SK-N-SH (cell line): Measurements from ENCODE around the gene AHRR. TPM values are rescaled to one million over a fixed set of nuclear protein-coding genes. Genes with fewer than 3 reads are reported as not detected.

Source experiments
- CTCF ChIA-PET: fragments of 300-600, 350-600 bp; formaldehyde crosslinking; extraction: SDS; loops from one replicate; lab custom pipeline; 2021; lab: Yijun Ruan, JAX
- POLR2A ChIA-PET: fragments of 350-600 bp; sonication (Branson Sonifier 250); formaldehyde crosslinking; extraction: SDS; loops from one replicate; lab custom pipeline; 2020; ENCODE audit warnings: antibody characterized with exemption, inconsistent platforms; lab: Yijun Ruan, JAX
- DNase-seq: peaks from one replicate; pipeline ENCODE4 v3.0.0; 2012
- H2AFZ ChIP-seq: fragments of 200-600 bp; sonication (generic); 2 replicates; pipeline ENCODE4 v1.8.1; 2016; ENCODE audit warnings: antibody characterized with exemption, mild to moderate bottlenecking, low read depth
- H3F3A ChIP-seq: fragments of 200-600 bp; sonication (generic); replicated peaks from 2 replicates; pipeline ENCODE3; 2016; ENCODE audit warnings: antibody characterized with exemption, mild to moderate bottlenecking; ENCODE audit not compliant: insufficient read depth
- H3K27ac ChIP-seq, 2 experiments: fragments of 200-500 bp in 1 of 2; fragments of 200-600 bp in 1 of 2; sonication (Bioruptor generic) in 1 of 2; sonication (generic), shearing (Covaris generic) in 1 of 2; 2 replicates each; pipeline versions ENCODE4 v1.5.1 to v1.6.1; 2014 to 2016; ENCODE audit warnings: low read depth in 2 of 2, inconsistent platforms in 1 of 2, low read length in 1 of 2, mild to moderate bottlenecking in 1 of 2, mixed read lengths in 1 of 2
- H3K27me3 ChIP-seq: fragments of 200-600 bp; sonication (generic), shearing (Covaris generic); 2 replicates; pipeline ENCODE4 v1.6.1; 2016; ENCODE audit warnings: mixed run types; ENCODE audit not compliant: insufficient read depth
- H3K36me3 ChIP-seq, 2 experiments: fragments of 200-500 bp in 1 of 2; fragments of 200-600 bp in 1 of 2; sonication (Bioruptor generic) in 1 of 2; sonication (generic) in 1 of 2; replicated peaks in 1 of 2; 2 replicates each; pipeline versions ENCODE3 to v1.5.1; 2014 to 2016; ENCODE audit warnings: low read length in 1 of 2, mild to moderate bottlenecking in 1 of 2; ENCODE audit not compliant: insufficient read depth in 2 of 2, control insufficient read depth in 1 of 2
- H3K4me1 ChIP-seq, 2 experiments: fragments of 200-500 bp in 1 of 2; fragments of 200-600 bp in 1 of 2; sonication (Bioruptor generic) in 1 of 2; sonication (generic), shearing (Covaris generic) in 1 of 2; 2 replicates each; pipeline versions ENCODE4 v1.5.1 to v1.6.1; 2014 to 2016; ENCODE audit warnings: low read depth in 1 of 2, low read length in 1 of 2, mixed run types in 1 of 2; ENCODE audit not compliant: insufficient read depth in 2 of 2, control insufficient read depth in 1 of 2
- H3K4me2 ChIP-seq: fragments of 200-600 bp; sonication (generic), shearing (Covaris generic); 2 replicates; pipeline ENCODE4 v1.6.1; 2017; ENCODE audit warnings: mixed run types
- H3K4me3 ChIP-seq, 2 experiments: fragments of 200-500 bp in 1 of 2; fragments of 200-600 bp in 1 of 2; sonication (Bioruptor generic) in 1 of 2; sonication (generic), shearing (Covaris generic) in 1 of 2; 2 replicates each; pipeline versions ENCODE4 v1.5.1 to v1.8.1; 2014 to 2016; ENCODE audit warnings: low read depth in 2 of 2, inconsistent platforms in 1 of 2, low read length in 1 of 2, mild to moderate bottlenecking in 1 of 2, mixed read lengths in 1 of 2, moderate library complexity in 1 of 2
- H3K79me2 ChIP-seq: fragments of 200-600 bp; sonication (generic); 2 replicates; pipeline ENCODE4 v1.8.1; 2017; ENCODE audit warnings: mild to moderate bottlenecking; ENCODE audit not compliant: insufficient read depth
- H3K9ac ChIP-seq: fragments of 200-600 bp; sonication (generic); 2 replicates; pipeline ENCODE4 v1.6.1; 2017; ENCODE audit warnings: mixed run types
- H3K9me2 ChIP-seq: fragments of 200-600 bp; sonication (generic); 2 replicates; pipeline ENCODE4 v1.6.1; 2017; ENCODE audit warnings: mixed run types
- H3K9me3 ChIP-seq: fragments of 200-600 bp; sonication (generic); 2 replicates; pipeline ENCODE4 v1.6.1; 2017; ENCODE audit warnings: mixed run types, mild to moderate bottlenecking, moderate library complexity
- H4K20me1 ChIP-seq: fragments of 200-600 bp; sonication (generic); 2 replicates; pipeline ENCODE4 v1.6.1; 2017; ENCODE audit warnings: mild to moderate bottlenecking, mixed run types; ENCODE audit not compliant: insufficient read depth
- CHD2 ChIP-seq: fragments of 150-350 bp; IDR thresholded peaks from 2 replicates; pipeline ENCODE4 v1.6.1; 2018; ENCODE audit warnings: low read length; ENCODE audit not compliant: partially characterized antibody
- FOSL2 ChIP-seq: IDR thresholded peaks from 2 replicates; pipeline ENCODE4 v1.4.0; 2012; ENCODE audit warnings: low read depth, mild to moderate bottlenecking, moderate library complexity, borderline replicate concordance
- FOXJ3 ChIP-seq: sonication (generic); formaldehyde crosslinking; IDR thresholded peaks from 2 replicates; pipeline ENCODE4 v1.5.1; 2020; ENCODE audit warnings: mild to moderate bottlenecking, missing genetic modification reagents
- GATA2 ChIP-seq: sonication (generic); formaldehyde crosslinking; IDR thresholded peaks from 2 replicates; pipeline ENCODE4 v1.5.0; 2020; ENCODE audit warnings: mild to moderate bottlenecking, missing genetic modification reagents
- IRF3 ChIP-seq: fragments of 150-350 bp; IDR thresholded peaks from 2 replicates; pipeline ENCODE4 v1.6.1; 2016; ENCODE audit warnings: mild to moderate bottlenecking, low read depth, low read length
- JUND ChIP-seq: IDR thresholded peaks from 2 replicates; pipeline ENCODE4 v1.4.0; 2012
- MEF2A ChIP-seq: IDR thresholded peaks from 2 replicates; pipeline ENCODE4 v1.4.0; 2012; ENCODE audit warnings: low read depth, borderline replicate concordance
- MXI1 ChIP-seq: IDR thresholded peaks from 2 replicates; pipeline ENCODE4 v1.6.1; 2012; ENCODE audit warnings: mild to moderate bottlenecking, low read depth, low read length, improper control_type of control experiment
- NFIC ChIP-seq: IDR thresholded peaks from 2 replicates; pipeline ENCODE4 v1.4.0; 2012; ENCODE audit warnings: borderline replicate concordance
- NRF1 ChIP-seq: IDR thresholded peaks from 2 replicates; pipeline ENCODE4 v1.6.1; 2012; ENCODE audit warnings: low read depth, mild to moderate bottlenecking, low read length
- RAD21 ChIP-seq: IDR thresholded peaks from 2 replicates; pipeline ENCODE4 v1.6.1; 2012; ENCODE audit warnings: mild to moderate bottlenecking, low read length
- RCOR1 ChIP-seq: fragments of 150-350 bp; IDR thresholded peaks from 2 replicates; pipeline ENCODE4 v1.6.1; 2017; ENCODE audit warnings: antibody characterized with exemption, low read length
- RFX5 ChIP-seq: IDR thresholded peaks from 2 replicates; pipeline ENCODE4 v1.6.1; 2012; ENCODE audit warnings: mild to moderate bottlenecking, improper control_type of control experiment, low read length
- SIN3A ChIP-seq: IDR thresholded peaks from 2 replicates; pipeline ENCODE4 v1.6.1; 2012; ENCODE audit warnings: low read depth, mild to moderate bottlenecking, low read length, moderate library complexity, borderline replicate concordance
- TAF1 ChIP-seq: IDR thresholded peaks from 2 replicates; pipeline ENCODE4 v1.6.1; 2012; ENCODE audit warnings: low read depth, mild to moderate bottlenecking, low read length, moderate library complexity, borderline replicate concordance
- TEAD4 ChIP-seq: IDR thresholded peaks from 2 replicates; pipeline ENCODE4 v1.4.0; 2012; ENCODE audit warnings: mild to moderate bottlenecking, borderline replicate concordance; ENCODE audit not compliant: insufficient read depth
- USF2 ChIP-seq: fragments of 150-350 bp; IDR thresholded peaks from 2 replicates; pipeline ENCODE4 v1.6.1; 2017; ENCODE audit warnings: antibody characterized with exemption, low read length, low read depth, borderline replicate concordance
- WGBS: methylation state at CpG from one replicate; pipeline ENCODE4 v1.1.6; 2017; ENCODE audit warnings: low lambda C conversion rate; 5-methylcytosine and 5-hydroxymethylcytosine counted together
- polyA plus RNA-seq, 3 experiments: library from polyadenylated mRNA; depleted of rRNA; stranded (reverse); fragments of >200 nt; gene quantifications; 2 replicates each; pipeline ENCODE4 v1.2.3, GENCODE V29; 2012
- TF ChIP-seq, protein P1 (sequence below): IDR thresholded peaks from 2 replicates; pipeline ENCODE4 v1.4.0; 2012; ENCODE audit warnings: low read depth
- TF ChIP-seq, protein P2 (sequence below): IDR thresholded peaks from 2 replicates; pipeline ENCODE4 v1.4.0; 2012; ENCODE audit warnings: low read depth, borderline replicate concordance
- TF ChIP-seq, protein P3 (sequence below): IDR thresholded peaks from 2 replicates; pipeline ENCODE4 v1.6.1; 2012; ENCODE audit warnings: mild to moderate bottlenecking, low read depth, low read length, moderate library complexity

The AHRR gene
- polyA plus RNA-seq, 1 of the 3 experiments (the other 2 are of a cell fraction): 0.71 TPM

DNA sequence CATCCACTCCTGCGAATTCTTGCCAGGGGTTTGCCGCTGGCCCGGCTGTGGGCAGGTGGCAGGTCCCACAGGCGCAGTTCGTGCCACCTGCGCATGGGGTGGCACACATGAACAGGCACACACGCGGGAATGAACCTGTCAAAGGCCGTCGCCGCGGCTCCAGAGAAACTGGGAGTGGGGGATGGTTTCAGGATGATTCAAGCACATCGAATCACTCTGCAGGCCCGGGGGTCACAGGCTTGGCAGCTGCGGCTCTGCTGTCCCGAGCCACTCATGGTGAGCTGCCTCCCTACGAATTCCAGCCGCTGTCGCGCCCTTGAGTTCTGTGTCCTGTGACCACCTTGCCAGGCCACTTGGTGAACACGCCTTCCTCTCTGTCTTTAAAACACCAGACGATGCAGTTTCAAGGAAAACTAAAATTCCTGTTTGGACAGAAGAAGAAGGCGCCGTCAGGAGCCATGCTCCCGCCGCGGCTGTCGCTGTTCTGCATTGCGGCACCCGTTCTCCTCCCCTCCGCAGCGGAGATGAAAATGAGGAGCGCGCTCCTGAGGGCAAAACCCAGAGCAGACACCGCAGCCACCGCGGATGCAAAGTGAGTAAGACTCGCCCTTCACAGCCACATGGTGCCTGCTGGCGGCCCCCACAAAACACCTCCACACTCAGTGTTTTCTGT is 106.0 kb downstream of the AHRR start (continued):
- TF ChIP-seq USF2 (no peak), NFIC (no peak), JUND (no peak), RFX5 (no peak), GATA2 (CRISPR knock-in tag) (no peak), CHD2 (no peak), TAF1 (no peak), NRF1 (no peak), IRF3 (no peak), SIN3A (no peak)
- TF ChIP-seq, protein P1, sequence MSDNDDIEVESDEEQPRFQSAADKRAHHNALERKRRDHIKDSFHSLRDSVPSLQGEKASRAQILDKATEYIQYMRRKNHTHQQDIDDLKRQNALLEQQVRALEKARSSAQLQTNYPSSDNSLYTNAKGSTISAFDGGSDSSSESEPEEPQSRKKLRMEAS: no peak
- TF ChIP-seq, all 33 proteins: peak for 0

GRCh38 chr5:428219-428618 is 106.7 kb downstream of the AHRR start:
- Histone ChIP-seq H4K20me1 (no peaks in the 10 kb centered on the region), H3K9ac (no peak overlapping the region), H3K79me2 (no peaks in the 10 kb centered on the region), H3K9me2 (no peaks in the 10 kb centered on the region), H3K4me1 (peaks cover 0 to 3% of the 10 kb centered on the region in 2 experiments; a peak in 1 of 4 replicates), H3K4me2 (no peak overlapping the region), H3F3A (no peaks in the 10 kb centered on the region), H3K36me3 (no peaks in the 10 kb centered on the region), H3K9me3 (no peaks in the 10 kb centered on the region), H2AFZ (no peak overlapping the region), H3K27ac (no peak overlapping the region), H3K4me3 (no peak overlapping the region), H3K27me3 (no peaks in the 10 kb centered on the region)
- CTCF ChIA-PET: no interaction called here
- POLR2A ChIA-PET: no interaction called here
- DNase-seq: no peak
- WGBS: 79% methylated on average over 10 of the region's 11 CpGs
- TF ChIP-seq, protein P2, sequence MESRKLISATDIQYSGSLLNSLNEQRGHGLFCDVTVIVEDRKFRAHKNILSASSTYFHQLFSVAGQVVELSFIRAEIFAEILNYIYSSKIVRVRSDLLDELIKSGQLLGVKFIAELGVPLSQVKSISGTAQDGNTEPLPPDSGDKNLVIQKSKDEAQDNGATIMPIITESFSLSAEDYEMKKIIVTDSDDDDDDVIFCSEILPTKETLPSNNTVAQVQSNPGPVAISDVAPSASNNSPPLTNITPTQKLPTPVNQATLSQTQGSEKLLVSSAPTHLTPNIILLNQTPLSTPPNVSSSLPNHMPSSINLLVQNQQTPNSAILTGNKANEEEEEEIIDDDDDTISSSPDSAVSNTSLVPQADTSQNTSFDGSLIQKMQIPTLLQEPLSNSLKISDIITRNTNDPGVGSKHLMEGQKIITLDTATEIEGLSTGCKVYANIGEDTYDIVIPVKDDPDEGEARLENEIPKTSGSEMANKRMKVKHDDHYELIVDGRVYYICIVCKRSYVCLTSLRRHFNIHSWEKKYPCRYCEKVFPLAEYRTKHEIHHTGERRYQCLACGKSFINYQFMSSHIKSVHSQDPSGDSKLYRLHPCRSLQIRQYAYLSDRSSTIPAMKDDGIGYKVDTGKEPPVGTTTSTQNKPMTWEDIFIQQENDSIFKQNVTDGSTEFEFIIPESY: no peak
- TF ChIP-seq MEF2A (no peak), FOXJ3 (CRISPR knock-in tag) (no peak), TEAD4 (no peak), FOSL2 (no peak), RAD21 (no peak), NFIC (no peak), MXI1 (no peak), GATA2 (CRISPR knock-in tag) (no peak), SIN3A (no peak), RCOR1 (no peak), NRF1 (no peak), IRF3 (no peak)
- TF ChIP-seq, protein P3, sequence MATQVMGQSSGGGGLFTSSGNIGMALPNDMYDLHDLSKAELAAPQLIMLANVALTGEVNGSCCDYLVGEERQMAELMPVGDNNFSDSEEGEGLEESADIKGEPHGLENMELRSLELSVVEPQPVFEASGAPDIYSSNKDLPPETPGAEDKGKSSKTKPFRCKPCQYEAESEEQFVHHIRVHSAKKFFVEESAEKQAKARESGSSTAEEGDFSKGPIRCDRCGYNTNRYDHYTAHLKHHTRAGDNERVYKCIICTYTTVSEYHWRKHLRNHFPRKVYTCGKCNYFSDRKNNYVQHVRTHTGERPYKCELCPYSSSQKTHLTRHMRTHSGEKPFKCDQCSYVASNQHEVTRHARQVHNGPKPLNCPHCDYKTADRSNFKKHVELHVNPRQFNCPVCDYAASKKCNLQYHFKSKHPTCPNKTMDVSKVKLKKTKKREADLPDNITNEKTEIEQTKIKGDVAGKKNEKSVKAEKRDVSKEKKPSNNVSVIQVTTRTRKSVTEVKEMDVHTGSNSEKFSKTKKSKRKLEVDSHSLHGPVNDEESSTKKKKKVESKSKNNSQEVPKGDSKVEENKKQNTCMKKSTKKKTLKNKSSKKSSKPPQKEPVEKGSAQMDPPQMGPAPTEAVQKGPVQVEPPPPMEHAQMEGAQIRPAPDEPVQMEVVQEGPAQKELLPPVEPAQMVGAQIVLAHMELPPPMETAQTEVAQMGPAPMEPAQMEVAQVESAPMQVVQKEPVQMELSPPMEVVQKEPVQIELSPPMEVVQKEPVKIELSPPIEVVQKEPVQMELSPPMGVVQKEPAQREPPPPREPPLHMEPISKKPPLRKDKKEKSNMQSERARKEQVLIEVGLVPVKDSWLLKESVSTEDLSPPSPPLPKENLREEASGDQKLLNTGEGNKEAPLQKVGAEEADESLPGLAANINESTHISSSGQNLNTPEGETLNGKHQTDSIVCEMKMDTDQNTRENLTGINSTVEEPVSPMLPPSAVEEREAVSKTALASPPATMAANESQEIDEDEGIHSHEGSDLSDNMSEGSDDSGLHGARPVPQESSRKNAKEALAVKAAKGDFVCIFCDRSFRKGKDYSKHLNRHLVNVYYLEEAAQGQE: no peak
